GM19023 (cell line): ENCODE measurements around the gene ZSCAN32.

ENCODE experiments used
- ATAC-seq: cut with Tn5 transposase; IDR thresholded peaks from one replicate; pipeline ENCODE4 v1.9.1; 2021; ENCODE audit warnings: mild to moderate bottlenecking, moderate library complexity; ENCODE audit not compliant: unreplicated experiment

Gene ZSCAN32

GRCh38 chr16:3358871-3359270 is 41.9 kb downstream of the ZSCAN32 start:
- no peak for ATAC-seq

DNA sequence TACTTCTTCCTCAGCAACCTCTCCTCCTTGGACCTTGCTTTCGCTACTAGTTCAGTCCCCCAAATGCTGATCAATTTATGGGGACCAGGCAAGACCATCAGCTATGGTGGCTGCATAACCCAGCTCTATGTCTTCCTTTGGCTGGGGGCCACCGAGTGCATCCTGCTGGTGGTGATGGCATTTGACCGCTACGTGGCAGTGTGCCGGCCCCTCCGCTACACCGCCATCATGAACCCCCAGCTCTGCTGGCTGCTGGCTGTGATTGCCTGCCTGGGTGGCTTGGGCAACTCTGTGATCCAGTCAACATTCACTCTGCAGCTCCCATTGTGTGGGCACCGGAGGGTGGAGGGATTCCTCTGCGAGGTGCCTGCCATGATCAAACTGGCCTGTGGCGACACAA is 44.7 kb downstream of the ZSCAN32 start:
- no peak for ATAC-seq

DNA sequence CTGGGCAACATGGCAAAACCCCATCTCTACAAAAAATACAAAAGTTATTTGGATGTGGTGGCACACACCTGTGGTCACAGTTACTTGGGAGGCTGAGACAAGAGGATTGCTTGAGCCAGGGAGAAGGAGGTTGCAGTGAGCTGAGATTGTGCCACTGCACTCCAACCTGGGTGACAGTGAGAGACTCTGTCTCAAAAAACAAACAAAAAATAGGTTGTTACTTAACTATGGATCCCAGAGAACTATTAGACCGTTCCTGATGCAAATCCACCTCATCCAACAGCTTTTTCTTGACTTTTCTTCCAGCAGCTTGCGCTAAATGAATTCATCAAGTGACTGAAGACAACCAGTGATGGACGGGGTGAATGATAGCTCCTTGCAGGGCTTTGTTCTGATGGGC is 45.2 kb downstream of the ZSCAN32 start, which contains the start of gene OR2C1:
Gene OR2C1, plus strand, starts transcription at position 301 of the 400 bp plus-strand sequence. Its CDS starts 52 bp downstream, at position 353.
- ATAC-seq = no peak

DNA sequence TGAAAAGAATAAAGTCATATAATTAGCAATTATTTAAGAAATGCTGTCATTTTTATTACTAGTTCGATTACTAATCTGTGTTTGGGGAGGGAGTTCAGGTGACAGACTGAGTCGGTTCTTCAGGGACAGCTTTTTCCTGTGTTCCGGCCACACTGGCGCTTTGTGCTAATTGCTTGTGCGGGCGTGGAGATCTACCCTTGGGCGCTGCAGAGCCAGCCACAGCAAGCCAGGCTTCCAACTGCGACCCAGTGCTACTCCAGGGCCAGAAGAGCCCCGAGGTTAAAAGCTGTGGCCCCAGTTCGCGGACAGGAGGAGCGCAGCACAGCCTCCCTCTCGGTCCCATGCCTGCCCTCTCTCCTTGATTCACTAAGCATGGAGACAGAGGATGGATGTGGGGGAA is 51.6 kb downstream of the ZSCAN32 start:
- no peak for ATAC-seq

DNA sequence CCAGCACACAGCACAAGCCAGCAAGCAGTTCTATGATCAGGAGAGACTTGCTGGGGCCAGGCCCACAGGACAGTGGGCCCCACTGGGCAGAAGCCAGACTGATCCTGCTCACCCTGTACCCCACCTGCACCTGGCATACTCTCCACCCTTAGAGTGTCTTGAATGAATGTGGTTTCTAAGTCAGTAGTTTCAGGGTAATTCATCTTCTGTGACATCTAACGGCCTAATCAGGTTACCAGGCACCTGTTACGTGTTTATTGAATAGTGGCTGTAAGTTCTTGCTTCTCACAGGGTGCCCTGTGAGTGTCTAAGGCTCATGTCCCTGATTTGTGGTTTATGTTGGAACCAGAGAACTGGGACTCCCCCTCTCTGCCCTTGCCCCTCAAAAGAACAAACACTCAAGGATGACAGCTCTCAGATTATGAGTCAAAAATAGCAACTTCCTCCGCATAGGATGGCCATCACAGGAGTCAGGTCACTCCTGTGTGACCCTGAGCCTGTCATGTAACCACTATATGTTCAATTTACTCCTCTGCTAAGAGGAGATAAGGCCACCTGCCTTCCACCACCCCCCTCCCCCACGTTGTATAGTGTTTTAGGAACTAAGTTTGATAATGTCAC is 52.1 kb downstream of the ZSCAN32 start:
- no peak for ATAC-seq

DNA sequence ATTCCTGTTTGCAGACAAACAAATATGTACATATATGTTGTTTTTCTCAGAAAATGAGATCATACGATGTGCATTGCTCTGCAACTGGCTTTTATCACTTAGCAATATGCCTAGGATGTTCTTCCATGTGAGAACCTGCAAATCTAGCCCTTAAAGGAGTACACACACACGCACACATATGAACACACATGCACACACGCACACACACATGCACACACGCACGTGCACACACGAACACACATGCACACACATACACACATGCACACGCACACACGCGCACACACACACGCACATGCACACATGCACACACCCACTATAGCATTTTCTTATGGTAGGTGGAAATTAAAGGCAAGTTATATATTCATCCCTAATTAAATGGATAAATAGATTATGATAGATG is 53.2 kb downstream of the ZSCAN32 start:
- no peak for ATAC-seq

DNA sequence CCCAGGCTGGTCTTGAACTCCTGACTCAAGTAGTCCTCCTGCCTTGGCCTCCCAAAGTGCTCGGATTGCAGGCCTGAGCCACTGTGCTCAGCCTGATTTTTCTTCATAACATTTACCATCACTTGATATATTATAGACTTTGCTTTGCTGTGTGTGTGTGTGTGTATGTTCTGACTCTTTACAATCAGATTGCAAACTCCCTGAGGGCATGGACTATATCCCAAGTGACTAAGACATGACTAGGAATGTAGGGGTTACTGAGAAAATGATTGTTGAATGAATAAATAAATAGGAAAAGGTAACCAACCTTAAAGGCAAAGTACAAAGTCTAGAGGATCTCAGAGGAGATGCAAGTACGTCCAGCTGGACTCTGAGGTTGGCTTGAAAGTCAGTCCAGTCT is 54.8 kb downstream of the ZSCAN32 start:
- ATAC-seq = no peak
